Caco-2 (cell line): ENCODE measurements around the gene SPATA21. TPM values are rescaled to one million over a fixed set of nuclear protein-coding genes. Genes with fewer than 3 reads are reported as not detected.

Experiments used
- BruUV-seq: library from RNA; stranded (reverse); fragments of 400-500 nt; replicated peaks from 2 replicates; lab custom pipeline; 2021; lab: Mats Ljungman, UMichigan
- CTCF ChIA-PET: fragments of 300-600 bp; sonication (Branson Sonifier 250); formaldehyde crosslinking; loops from one replicate; lab custom pipeline; 2022; ENCODE audit warnings: antibody characterized with exemption; lab: Charles Lee
- POLR2A ChIA-PET: fragments of 300-600 bp; sonication (Branson Sonifier 250); formaldehyde crosslinking; loops from one replicate; lab custom pipeline; 2022; ENCODE audit warnings: antibody characterized with exemption; lab: Charles Lee
- DNase-seq, 2 experiments: peaks; one replicate each; pipeline versions ENCODE4 v3.0.0 to v3.0.0-alpha.2; 2020 to 2022
- H3K27me3 ChIP-seq: replicated peaks from 2 replicates; pipeline ENCODE4 v1.6.0; 2011; ENCODE audit warnings: low read length; ENCODE audit not compliant: control insufficient read depth, insufficient read depth
- H3K36me3 ChIP-seq: 2 replicates; pipeline ENCODE4 v1.5.1; 2011; ENCODE audit warnings: low read length; ENCODE audit not compliant: control insufficient read depth, insufficient read depth
- H3K4me1 ChIP-seq: fragments of 250-450 bp; sonication (Bioruptor Pico); 2 replicates; pipeline ENCODE4 v1.5.1; 2020; ENCODE audit warnings: mild to moderate bottlenecking
- H3K4me3 ChIP-seq: 2 replicates; pipeline ENCODE4 v1.5.1; 2011; ENCODE audit warnings: low read depth, mild to moderate bottlenecking, control low read depth, low read length
- H3K9me3 ChIP-seq: fragments of 250-450 bp; sonication (Bioruptor Pico); 2 replicates; pipeline ENCODE4 v1.5.1; 2020; ENCODE audit warnings: mild to moderate bottlenecking, moderate library complexity
- H3K27ac Mint-ChIP-seq: one replicate; pipeline ENCODE4 v1.8.0; 2022; ENCODE audit warnings: mixed read lengths; ENCODE audit not compliant: unreplicated experiment
- H3K27me3 Mint-ChIP-seq: one replicate; pipeline ENCODE4 v1.8.0; 2022; ENCODE audit warnings: mixed read lengths; ENCODE audit not compliant: insufficient read depth, unreplicated experiment
- H3K36me3 Mint-ChIP-seq: one replicate; pipeline ENCODE4 v1.8.0; 2022; ENCODE audit warnings: mild to moderate bottlenecking, mixed read lengths; ENCODE audit not compliant: insufficient read depth, unreplicated experiment
- H3K4me1 Mint-ChIP-seq: one replicate; pipeline ENCODE4 v1.8.0; 2022; ENCODE audit warnings: low read depth, mixed read lengths; ENCODE audit not compliant: unreplicated experiment
- H3K4me3 Mint-ChIP-seq: one replicate; pipeline ENCODE4 v1.8.0; 2022; ENCODE audit warnings: mild to moderate bottlenecking, moderate library complexity, mixed read lengths; ENCODE audit not compliant: unreplicated experiment
- H3K9me3 Mint-ChIP-seq: one replicate; pipeline ENCODE4 v1.8.0; 2022; ENCODE audit warnings: mixed read lengths; ENCODE audit not compliant: unreplicated experiment
- intact Hi-C: fragments of 100-400 bp; cut with micrococcal nuclease; formaldehyde crosslinking; loops from one replicate; pipeline ENCODE4 v1.10.0; 2022; ENCODE audit not compliant: unreplicated experiment
- total RNA-seq: library from RNA; stranded (reverse); gene quantifications from 2 replicates; pipeline ENCODE4 v1.2.3, GENCODE V29; 2022
- TF ChIP-seq, protein P1 (sequence below), 2 experiments: fragments of 200-600 bp in 1 of 2; IDR thresholded peaks; 1 replicate in 1 of 2; 2 replicates in 1 of 2; pipeline versions ENCODE4 v1.5.1 to v1.8.0; 2011 to 2022; ENCODE audit warnings: antibody characterized with exemption in 1 of 2, control low read depth in 1 of 2, inconsistent platforms in 1 of 2, low read depth in 1 of 2, low read length in 1 of 2, mild to moderate bottlenecking in 1 of 2, moderate library complexity in 1 of 2; ENCODE audit not compliant: insufficient read depth in 1 of 2, severe bottlenecking in 1 of 2, unreplicated experiment in 1 of 2

The SPATA21 gene
- total RNA-seq, 1 experiment from 2014 or later = not detected

DNA sequence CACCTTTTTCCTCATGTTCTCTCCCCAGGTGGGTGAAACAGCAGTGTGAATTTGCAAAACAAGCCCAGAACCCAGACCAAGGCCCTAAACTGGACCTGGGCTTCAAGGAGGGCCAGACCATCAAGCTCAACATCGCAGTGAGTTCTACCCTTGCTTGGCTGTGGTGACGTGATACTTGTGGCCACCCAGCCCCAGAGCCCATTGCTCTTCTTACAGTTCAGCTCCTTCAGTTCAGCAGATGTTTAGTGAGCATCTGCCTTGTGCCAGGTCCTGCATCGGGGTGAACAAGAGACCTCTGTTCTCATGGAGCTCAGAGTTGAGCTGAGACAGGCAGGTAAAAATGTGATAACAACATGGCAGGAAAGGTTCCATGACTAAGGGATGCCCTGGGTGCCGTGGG is 11.8 kb upstream of the SPATA21 start:
- Mint-ChIP-seq H3K36me3 (peaks cover 26% of the 10 kb centered on the region), H3K27ac (no peak overlapping the region), H3K4me3 (no peak overlapping the region), H3K4me1 (no peaks in the 10 kb centered on the region), H3K27me3 (no peaks in the 10 kb centered on the region), H3K9me3 (no peaks in the 10 kb centered on the region)
- no TSS peak for BruUV-seq
- intact Hi-C loops = no loop called here
- Histone ChIP-seq H3K36me3 (no peaks in the 10 kb centered on the region; the same call in 1 of the 2 replicates), H3K9me3 (no peaks in the 10 kb centered on the region), H3K4me1 (no peaks in the 10 kb centered on the region), H3K4me3 (no peak overlapping the region), H3K27me3 (no peaks in the 10 kb centered on the region)
- ChIA-PET POLR2A (no interaction called here), CTCF (interaction anchor here (0.6 to 1.0 kb wide), 3 partner anchors 9 to 172 kb away, joined by 3 to 7 read pairs (median 3); no protein-coding TSS in a partner anchor)
- DNase-seq = no peak
- TF ChIP-seq, protein P1, sequence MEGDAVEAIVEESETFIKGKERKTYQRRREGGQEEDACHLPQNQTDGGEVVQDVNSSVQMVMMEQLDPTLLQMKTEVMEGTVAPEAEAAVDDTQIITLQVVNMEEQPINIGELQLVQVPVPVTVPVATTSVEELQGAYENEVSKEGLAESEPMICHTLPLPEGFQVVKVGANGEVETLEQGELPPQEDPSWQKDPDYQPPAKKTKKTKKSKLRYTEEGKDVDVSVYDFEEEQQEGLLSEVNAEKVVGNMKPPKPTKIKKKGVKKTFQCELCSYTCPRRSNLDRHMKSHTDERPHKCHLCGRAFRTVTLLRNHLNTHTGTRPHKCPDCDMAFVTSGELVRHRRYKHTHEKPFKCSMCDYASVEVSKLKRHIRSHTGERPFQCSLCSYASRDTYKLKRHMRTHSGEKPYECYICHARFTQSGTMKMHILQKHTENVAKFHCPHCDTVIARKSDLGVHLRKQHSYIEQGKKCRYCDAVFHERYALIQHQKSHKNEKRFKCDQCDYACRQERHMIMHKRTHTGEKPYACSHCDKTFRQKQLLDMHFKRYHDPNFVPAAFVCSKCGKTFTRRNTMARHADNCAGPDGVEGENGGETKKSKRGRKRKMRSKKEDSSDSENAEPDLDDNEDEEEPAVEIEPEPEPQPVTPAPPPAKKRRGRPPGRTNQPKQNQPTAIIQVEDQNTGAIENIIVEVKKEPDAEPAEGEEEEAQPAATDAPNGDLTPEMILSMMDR (IDR thresholded peaks at IDR 0.05; ENCODE audit: insufficient read depth in 1 of 2, low read depth in 1 of 2, low read length in 1 of 2, severe bottlenecking in 1 of 2, unreplicated experiment in 1 of 2) = no peak

DNA sequence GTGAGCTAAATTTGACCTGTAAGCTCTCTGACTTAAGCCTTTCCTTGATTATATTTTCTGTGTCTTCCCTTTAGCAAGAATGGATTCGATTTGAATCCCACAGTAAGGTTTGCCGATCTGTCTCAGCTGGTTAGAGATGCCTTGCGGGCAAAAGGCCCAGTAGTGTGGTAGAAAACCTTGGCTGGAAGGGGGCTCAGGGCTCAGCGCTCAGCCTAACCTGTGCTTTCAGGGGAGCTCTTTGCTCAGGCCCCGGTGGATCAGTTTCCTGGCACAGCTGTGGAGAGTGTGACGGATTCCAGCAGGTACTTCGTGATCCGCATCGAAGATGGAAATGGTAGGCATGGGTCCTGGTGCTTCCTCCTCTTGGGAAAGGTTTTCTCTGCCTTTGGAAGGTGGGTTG is 10.4 kb upstream of the SPATA21 start:
- ChIA-PET CTCF (no interaction called here), POLR2A (no interaction called here)
- H3K27ac Mint-ChIP-seq = no peak overlapping the region
- Histone ChIP-seq H3K36me3 (no peaks in the 10 kb centered on the region; the same call in 1 of the 2 replicates), H3K4me1 (no peaks in the 10 kb centered on the region), H3K4me3 (no peak overlapping the region), H3K27me3 (no peaks in the 10 kb centered on the region), H3K9me3 (no peaks in the 10 kb centered on the region)
- H3K27me3 Mint-ChIP-seq = no peaks in the 10 kb centered on the region
- TF ChIP-seq, protein P1 (IDR thresholded peaks at IDR 0.05; ENCODE audit: insufficient read depth in 1 of 2, low read depth in 1 of 2, low read length in 1 of 2, severe bottlenecking in 1 of 2, unreplicated experiment in 1 of 2) = no peak
- H3K9me3 Mint-ChIP-seq = no peaks in the 10 kb centered on the region
- intact Hi-C loops = no loop called here
- H3K4me1 Mint-ChIP-seq = no peaks in the 10 kb centered on the region
- DNase-seq = no peak
- no TSS peak for BruUV-seq
- no peak overlapping the region for H3K4me3 Mint-ChIP-seq
- H3K36me3 Mint-ChIP-seq = peaks cover 26% of the 10 kb centered on the region

DNA sequence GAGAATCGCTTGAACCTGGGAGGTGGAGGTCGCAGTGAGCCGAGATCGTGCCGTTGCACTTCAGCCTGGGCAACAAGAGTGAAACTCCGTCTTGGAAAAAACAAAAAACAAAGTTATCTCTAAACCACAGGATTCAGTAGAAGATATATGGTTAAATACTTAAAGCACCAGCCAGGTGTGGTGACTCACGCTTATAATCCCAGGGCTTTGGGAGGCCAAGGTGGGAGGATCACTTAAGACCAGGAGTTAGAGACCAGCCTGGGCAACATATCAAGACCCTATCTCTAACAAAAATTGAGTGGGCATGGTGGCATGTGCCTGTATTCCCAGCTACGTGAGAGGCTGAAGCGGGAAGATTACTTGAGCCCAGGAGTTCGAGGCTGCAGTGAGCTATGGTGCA is 8.9 kb upstream of the SPATA21 start:
- BruUV-seq = no TSS peak
- no peaks in the 10 kb centered on the region for H3K4me1 Mint-ChIP-seq
- Histone ChIP-seq H3K27me3 (no peaks in the 10 kb centered on the region), H3K4me1 (no peaks in the 10 kb centered on the region), H3K4me3 (no peak overlapping the region), H3K9me3 (no peaks in the 10 kb centered on the region), H3K36me3 (no peaks in the 10 kb centered on the region; the same call in 1 of the 2 replicates)
- no peaks in the 10 kb centered on the region for H3K27me3 Mint-ChIP-seq
- ChIA-PET POLR2A (no interaction called here), CTCF (no interaction called here)
- H3K4me3 Mint-ChIP-seq = no peak overlapping the region
- intact Hi-C loops = no loop called here
- H3K36me3 Mint-ChIP-seq = peaks cover 26% of the 10 kb centered on the region
- TF ChIP-seq, protein P1 (IDR thresholded peaks at IDR 0.05; ENCODE audit: insufficient read depth in 1 of 2, low read depth in 1 of 2, low read length in 1 of 2, severe bottlenecking in 1 of 2, unreplicated experiment in 1 of 2) = no peak
- no peak for DNase-seq
- no peaks in the 10 kb centered on the region for H3K9me3 Mint-ChIP-seq
- H3K27ac Mint-ChIP-seq = no peak overlapping the region
